ENCODE results near the gene NAA80.

The NAA80 gene

DNA sequence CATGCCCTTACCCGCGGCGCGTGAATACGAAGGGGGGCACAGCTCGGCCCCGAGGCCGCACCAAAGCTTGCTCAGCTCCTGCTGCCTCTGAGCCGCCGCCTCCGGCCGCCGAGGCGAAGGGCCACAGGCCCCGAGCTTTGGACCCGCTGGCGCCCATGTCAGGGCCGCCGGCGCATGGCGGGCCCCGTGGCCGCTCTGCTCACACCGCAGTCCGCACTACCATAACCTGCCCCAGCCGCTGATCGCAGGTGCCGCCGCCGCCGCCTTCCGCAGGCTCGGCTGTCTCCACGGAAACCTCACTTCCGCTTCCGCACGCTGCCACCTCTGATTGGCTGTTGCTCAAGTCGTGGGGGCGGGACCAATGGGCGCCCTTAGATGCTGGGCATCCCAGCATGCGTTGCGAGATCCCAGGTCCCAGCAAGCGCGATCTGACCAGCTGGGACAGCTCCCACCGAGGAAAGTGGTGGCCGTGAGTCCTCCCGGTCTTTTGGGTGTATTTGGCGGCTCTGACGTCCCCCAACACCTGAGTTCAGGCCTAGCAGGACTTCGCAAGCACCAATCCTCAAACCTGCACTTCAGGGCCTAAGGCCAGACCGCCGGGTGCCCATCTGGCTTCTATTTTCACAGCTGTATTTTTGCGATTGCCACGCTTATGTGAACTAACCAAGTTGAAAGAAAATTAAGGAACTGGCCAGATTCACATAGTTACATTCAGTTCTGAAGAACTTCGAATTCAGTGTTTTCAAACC is 28.9 kb upstream of the NAA80 start, which contains the start of gene TUSC2:
TUSC2 (minus strand) TSS at position 281 of the 749 bp plus-strand sequence; CDS start at position 157, 124 bp downstream.
- DNase-seq: peak; percentile 94 to 96

DNA sequence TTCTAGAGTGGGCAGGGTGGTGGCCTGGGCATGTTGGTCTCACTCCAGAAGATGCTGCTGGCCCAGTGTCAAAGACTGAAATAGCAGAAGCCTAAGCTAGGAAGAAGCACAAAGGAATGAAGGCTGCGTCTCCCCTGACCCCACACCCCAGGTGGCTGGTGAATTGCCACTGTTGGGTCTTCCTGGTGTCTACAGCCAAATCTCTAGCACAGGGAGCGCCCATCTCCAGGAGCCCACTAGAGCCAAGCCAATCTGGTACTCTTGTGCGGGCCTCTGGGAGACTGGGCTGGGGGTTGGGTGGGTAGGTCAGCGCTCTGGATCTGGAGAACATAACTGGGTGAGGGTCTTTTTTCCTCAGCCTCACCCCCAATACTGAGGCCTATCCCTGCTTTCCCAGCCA is 27.9 kb upstream of the NAA80 start:
- no peak for DNase-seq

DNA sequence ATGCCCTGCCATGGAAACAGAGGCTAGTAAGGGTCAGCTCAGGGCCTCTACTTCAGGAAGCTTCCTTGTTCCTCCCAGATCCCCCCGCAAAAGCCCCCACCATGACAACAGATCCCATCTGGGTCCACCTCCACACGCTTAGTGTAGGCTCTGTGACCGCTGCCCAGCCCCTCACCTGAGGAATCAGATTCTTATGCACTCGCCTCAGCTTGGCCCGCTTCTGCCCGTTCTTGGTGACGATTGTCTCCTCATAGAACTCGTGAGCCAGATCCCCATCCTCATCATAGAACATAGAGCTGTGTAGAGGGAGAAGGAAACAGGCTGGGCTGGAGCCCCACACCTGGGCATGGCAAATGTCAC is 27.0 kb upstream of the NAA80 start:
- DNase-seq: no peak

DNA sequence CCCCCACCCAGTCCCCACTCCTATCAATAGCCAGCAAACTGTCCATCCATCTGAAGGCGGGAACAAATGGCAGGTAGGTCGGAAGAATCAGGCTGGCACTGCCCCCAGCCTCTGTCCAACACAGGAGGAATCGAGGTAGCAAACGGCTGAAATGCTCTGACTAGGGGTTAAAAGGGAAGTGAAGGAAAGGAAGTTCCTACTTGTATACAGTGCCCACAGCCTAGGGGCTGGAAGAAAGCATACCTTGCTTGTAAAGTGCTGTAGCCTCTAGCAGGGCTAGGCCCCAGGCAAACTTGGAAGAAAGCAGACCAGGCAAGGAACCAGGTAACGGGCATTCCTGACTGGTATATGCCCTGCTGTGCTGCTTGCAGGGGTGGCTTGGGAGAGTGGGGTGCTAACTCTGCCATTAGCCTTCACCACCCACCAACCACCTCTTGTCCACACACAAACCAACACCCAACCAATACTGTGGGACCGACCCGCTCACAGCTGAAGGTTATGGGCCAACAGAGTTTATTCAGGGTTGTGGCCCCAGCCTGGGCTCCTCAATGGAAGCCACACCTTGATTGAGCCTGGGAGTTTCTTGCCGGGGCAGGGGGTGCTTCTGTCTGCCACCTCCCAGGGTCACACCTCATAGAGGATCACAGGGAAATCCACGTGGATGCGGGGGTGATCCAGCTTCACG is 26.4 kb upstream of the NAA80 start:
- DNase-seq: no peak

DNA sequence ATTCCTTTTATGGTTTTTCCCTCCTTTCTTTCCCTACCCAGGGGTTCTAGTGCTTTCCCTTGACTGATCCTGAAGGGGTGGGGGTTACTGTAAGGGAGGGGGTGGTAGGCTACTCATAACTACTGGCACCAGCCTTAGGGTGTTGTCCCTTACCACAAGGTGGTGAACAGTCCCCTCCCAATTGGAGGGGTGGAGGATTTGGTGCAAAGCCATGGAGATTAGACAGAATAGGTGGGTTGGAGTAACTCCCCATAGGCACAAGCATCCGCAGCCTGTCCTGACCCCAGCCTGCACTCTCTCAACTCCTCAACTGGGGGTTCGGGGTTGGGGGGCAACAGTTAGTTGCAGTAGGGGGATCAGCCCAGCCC is 25.9 kb upstream of the NAA80 start:
- no peak for DNase-seq

DNA sequence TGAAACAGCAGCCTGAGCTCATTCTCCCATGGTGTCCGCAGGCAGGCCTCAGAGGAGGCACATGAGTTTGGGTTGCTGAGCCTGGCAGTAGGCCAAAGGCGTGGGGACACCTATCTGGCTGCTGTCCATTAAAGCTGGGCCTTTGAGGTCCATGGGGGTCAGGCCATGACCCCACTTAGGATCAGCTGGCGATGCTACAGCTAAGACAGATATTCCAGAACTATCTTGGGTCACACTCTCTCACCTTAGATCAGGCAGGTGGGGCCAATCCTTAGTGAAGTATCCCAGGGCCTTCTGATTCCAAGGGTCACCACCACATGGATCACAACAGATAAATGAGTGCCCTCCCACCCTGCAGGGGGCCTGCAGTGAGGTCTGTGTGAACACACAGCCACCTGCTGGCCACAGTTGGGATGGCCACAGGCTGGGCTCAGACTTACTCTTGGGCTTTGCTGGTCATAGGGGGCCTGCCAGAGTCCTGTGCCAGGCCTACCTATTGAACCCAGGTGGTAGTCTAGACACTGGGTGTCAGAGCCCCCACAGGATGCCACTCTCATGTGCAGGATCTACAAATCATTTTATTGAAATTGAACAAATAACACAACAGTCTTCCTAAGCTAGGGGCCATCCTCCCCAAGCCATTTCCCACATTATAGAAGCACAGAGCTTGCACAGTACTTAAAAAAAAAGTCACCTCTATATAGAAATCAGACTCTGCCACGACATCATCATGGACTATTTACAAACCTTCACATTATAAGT is 25.3 kb upstream of the NAA80 start:
- DNase-seq: peak; percentile 59 to 74

DNA sequence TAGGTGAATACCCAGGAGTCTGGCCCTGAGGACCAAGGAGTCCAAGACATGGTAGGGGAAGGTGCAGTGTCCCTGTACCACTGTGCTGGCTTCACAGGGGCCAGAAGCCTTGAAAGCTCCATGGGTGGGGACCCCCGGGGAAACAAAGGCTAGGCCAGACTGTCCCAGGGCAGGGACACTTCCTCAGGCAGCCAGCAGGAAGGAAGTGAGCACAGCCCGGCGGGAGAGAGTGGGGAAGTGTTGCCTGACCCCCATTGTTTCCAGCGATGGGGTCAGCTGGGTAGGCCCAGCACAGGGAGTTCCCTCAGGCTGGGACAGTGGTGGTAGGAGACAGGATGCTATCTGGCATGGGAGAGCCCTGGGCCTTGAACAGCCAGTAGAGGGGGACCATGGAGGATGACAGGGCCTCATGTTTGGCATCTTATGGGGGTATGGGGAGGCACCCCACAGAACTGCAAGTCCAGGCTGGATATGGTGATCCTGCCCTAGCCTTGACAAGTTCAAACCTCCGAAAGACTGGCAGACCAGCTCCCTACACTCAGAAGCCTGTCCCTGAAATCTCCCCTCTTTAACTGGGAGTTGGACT is 24.5 kb upstream of the NAA80 start:
- DNase-seq: no peak

DNA sequence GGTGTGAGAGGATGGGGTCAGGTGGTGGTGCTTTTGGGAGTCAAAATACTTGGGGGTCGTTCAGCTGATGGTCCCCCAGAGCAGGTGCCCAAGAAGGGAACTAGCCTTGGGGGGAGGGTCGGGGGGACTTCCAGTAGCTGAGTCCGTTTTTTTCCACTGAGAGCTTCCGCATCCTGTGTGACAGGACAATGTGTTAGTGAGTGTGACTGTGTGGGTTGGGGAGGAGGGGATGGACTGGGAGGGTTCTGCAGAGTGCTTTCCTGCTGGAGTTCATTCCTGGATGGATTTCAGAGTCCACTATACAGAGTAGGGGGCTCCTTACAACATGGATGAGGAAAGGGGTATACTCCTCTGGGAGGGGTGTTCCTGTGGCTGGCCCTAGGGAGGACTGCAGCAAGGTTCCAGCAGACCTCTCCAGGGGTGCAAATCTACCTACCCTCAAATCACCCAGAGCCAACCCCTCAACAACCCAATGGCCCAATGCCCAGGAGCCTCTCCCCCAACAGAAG is 23.9 kb upstream of the NAA80 start:
- DNase-seq: no peak

DNA sequence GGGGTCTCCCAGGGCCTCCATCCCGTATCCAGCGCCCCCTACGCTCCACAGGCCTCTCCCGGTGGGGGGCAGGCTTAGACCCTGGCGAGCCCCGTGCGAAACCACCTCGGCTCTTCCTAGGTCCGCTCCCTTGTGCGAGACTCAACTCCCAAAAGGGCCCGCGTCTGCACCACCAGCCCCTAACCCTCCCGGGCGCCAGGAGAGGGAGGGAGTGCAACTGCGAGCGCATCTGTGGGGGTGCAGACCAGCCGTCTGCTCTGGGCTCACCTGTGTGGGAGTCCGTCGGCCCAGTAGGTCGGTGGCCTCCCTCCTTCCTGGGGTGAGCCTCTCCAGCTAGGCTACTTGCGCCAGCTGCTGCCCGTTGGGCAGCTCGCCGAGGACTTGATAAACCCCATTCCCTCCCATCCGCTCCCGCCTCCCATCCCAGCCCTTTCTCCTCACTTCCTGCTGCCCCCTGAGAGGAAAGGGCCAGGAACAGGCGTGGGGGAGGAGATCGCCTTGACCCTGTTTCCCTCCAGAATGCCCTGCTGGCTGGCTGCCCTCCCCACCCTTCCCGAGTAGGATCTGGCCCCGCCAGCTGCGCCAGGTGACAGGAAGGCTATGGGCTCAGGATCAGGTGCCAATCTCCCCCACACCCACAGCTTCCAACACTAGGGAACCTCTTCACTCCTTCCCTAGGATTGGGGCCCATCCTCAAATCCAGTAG is 23.3 kb upstream of the NAA80 start, which contains the start of gene HYAL2:
HYAL2 (minus strand) TSS at position 360 of the 706 bp plus-strand sequence. CDS start 2,256 bp downstream, outside the sequence.
- DNase-seq: no peak

DNA sequence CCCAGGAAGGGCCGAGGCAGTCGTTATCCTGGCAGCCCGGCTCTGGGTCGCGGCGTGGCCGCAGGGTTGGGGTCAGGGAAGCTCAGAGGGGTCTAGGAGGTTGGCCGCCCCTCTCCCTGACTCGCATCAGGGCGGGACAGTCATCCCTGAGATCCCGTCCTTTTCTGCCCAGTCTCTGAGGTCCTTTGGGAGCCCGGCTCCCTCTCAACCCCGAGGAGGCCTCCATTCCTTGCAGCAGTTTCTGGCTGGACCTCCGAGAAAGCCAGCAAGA is 22.8 kb upstream of the NAA80 start:
- DNase-seq: no peak

DNA sequence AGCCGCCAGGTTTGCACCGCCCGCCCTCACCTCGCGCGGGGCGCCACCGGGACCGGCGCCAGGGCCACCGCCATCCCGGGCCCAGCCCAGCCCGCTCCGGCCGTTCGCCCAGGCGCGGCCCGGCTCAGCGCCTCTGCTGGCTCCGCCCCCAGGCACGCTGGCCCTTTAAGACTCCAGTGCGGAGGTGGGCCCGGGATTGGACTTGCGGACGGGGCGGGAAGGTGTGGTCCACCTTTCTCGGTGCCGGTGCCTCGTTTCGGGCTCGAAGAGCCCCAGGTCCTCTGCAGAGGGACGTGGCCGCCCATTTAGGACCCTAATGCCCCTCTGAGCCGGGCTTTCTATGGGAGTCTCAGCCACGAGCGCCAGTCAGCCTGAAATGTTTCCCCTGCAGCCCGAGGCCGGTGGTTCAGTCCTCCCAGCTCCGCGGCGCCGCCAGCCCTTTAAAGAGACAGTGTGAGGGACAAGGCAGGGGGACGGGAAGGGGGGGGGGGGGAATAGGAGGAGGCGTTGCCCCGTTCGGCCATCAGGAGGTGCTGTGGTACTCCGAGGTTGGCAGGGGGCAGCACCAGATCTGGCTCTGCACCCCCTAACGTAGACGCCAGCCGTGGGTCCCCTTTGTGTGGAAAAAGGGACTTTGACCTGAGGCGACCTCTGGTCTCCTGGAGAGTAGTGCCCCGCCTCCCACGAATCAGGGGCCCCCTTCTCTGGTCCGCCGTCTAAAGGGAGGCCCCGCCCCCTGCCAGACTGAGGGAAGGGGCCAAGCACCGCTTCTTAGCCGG is 22.3 kb upstream of the NAA80 start:
- peak; percentile 82 to 87 for DNase-seq

DNA sequence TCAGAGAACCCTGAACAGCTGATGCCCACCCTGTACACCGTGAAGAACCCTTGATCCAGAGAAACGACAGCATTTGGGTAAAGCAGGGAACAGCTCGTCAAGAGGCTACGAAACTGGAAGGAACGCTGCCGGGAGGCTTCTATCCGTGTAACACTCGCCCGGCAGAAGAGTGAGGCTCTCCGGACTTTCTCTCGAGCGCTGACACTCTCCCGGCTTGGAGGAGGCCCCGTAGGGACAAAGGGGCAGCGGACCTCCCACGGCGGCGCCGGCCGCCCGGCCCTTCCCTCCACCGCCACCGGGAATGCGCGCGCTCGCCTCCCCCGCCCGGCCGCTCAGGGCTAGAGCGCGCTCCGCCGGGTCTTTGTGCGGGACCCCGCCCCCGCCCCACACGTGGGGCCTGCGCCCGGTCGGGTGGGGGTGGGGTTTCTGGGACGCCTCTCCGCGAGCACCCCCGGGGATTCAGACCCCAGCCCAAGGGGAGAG is 21.7 kb upstream of the NAA80 start:
- peak in 1 of 2 donors; percentile 69 for DNase-seq

DNA sequence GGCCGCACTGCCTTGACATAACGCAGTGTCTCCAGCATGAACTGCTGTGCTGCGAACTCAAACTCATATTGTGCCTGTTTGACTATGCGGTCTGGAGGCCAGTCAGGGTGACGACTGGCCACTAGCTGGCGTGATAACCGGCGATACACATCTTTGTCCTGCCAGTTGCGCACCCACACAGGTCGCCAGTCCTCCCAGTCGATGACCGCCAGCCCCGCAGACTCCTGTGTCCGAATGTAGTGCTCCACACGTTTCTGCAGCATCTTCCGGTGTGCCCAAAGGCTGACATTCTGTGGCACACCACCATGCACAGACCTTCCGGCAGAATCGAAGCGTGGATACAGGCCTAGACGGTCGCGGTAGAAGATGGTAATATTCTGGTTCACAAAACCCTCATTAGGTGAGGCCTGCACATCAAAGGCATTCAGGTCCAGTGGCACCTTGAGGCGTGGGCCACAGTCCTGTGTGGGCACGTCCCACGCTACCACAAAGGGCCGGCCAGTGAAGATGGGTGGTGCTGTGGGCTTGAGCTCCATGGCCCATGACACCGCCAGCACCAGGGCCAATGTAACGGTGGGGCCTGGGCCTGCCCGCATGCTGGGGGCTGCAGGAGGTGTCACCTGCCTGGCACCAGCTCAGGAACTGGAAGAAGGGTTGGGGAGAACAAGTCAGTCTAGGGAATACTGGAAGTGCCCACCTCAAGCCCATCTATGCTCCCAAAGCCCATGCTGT is 20.9 kb upstream of the NAA80 start:
- DNase-seq: no peak

DNA sequence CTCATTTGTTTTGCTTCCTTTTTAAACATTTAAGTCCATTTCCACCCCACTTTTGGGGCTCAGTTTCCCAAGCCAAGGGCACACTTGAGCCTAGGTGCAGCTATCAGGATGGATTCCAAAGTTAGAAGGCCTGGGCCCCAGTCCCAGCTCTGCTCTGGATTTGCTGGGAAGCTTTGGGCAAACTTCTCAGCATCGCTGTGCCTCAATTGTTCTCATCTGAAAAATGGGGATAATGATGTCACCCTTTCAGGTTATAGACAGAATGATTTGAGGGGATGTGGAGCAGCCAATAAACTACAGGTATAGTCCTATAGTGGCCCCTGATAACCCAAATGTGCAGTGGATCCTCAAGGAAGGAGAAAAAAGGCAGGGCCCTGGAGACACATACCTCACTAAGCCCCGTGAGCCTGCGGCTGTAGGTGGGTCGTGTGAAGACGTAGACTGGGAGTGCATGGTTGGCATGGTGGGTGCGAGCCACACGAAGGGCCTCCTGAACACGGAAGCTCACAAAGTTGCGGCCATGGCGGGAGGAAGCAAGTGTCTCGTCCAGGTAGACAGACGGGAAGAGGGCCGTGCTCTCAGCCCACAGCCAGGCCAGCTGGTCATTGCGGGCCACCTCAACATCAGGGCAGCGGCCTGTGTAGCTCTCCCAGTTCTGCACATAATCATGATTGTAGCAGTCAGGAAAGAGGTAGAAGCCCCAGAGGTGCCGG is 20.1 kb upstream of the NAA80 start:
- DNase-seq: no peak

DNA sequence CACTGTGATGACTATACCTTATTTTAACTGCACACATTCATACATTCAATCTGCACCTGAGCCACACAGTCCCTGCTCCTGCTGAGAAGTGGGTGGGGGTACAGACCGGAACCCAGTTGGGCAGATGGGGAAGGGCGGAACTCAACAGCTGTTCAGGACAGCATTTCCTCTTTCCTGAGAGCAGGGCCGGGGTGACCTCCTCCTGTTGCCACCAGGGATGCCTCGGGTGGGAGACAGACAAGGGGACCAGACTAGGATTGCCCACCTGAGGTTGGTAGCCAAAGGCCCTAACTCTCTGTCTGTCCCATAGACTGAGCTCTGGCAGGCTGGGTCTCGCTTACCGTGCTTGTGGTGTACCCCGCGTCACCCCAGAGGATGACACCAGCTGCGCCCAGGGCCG is 19.4 kb upstream of the NAA80 start:
- no peak for DNase-seq

DNA sequence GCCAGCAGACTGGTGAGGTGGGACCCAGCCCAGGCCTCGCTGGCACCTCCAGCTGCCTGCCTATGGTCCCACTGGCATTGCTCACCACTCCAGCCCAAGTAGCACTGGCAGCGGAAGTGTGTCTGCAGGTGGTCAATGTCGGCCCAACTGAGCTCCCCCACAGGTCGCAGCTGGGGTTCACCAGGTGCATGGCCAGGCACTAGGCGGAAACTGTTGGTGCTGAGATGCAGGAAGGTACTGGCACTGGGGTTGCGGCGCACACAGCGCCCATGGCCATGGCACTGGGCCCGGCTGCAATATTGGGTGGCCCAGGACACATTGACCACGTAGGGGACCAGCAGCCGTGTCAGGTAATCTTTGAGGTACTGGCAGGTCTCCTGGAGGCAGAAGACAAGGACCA is 19.0 kb upstream of the NAA80 start:
- no peak for DNase-seq

DNA sequence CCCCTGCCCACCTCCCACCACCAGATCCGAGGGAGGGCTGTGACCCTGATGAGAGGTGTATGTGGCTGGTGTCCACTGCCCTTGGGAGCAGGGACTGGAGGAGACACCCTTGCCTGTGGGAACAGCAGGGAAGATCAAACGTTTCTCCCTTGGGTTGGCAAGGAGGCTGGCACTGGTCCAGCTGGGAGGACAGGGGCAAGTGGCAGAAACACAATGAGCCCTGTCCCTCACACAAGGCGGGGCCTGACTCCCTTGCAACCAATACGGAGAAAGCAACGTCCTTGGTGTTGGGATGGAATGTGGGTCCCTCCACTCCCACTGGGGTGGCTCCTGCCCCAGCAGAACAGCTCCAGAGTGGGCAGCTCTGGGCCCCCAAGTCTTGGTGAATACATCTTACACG is 18.1 kb upstream of the NAA80 start:
- no peak for DNase-seq

DNA sequence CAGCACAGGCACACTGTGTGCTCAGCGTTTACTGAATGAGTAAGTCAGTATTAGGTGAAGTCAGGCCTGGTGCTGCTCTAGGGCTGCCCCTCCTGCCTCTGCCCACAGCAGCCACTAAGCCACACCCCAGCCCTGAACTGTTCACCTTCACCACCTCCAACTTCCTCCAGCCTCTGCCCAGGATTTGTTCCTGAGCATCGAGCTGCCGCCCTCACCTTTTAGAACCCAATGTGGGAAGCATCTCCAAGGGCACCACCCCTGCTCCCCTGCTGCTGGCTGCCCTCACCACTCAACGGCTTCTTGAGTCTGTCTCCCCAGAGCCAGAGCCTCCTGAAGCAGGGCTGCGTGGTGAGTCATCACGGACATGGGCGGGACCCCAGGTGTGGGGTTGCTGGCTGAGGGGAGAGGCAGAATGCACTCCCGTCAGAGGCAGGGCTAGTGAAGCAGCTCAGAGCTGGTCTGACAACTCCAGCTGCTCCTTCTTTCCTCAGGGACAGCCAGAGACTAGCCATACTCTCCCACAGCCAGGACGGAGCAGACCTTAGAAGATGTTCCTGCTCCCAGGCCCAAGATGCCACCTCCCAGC is 17.5 kb upstream of the NAA80 start:
- DNase-seq: peak; percentile 53 to 77

DNA sequence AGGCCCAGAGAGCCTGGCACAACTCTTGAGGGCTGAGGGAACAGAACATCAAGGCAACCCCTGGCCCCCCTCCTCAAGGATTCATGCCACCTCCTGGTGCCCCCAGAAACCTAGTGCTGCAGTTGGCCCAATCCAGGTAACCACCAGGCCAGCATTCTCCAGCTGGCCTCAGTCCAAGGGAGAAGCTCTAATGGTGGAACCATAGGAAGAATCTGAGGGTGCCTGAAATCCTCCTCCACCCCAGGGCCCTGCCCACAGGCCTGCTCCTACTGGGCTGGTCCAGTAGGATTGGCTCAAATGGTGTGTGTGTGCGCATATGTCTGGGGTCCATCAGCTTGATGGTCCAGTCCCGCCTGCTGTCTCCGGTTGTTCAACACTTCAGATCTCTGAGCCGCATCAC is 15.6 kb upstream of the NAA80 start:
- DNase-seq: no peak

DNA sequence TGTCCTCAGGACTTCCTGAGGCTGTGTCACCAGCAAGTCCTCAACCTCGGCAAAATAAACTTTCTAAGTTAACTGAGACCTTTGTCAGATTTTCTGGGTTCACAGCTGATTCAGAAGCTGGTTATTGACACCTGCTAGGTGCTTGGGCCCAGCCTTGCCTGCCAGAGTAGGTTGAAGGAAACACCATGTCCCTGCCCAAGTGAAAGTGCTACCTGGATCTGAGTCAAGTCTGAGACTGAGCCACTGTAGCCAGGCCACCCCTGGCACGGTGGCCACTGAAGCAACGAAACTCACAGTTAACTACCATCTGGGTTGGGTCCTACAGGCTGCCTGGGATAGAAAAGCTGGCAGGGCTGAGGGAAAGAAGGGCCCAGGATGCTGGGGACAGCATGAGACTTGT is 15.1 kb upstream of the NAA80 start:
- DNase-seq: no peak
